Measurements from ENCODE around the gene ASTN1.
"Not testable (repeated sequence)": the region's sequence is repeated elsewhere in the genome, so short reads cannot be mapped to it uniquely, and the experiment has no call there.

The ASTN1 gene

GRCh38 chr1:177106614-177107365, 57.7 kb downstream of the ASTN1 start:
- no peak for DNase-seq (ENCODE audit: low spot score)

- no peak for DNase-seq (ENCODE audit: low spot score)
Measured at GRCh38 chr1:177106196-177106595, 58.3 kb downstream of the ASTN1 start.

GRCh38 chr1:177103005-177103852, 61.3 kb downstream of the ASTN1 start:
- no peak for DNase-seq (ENCODE audit: low spot score)

GRCh38 chr1:177092001-177092400, 72.5 kb downstream of the ASTN1 start:
- DNase-seq (ENCODE audit: low spot score), result no peak

GRCh38 chr1:177091040-177091439, 73.5 kb downstream of the ASTN1 start:
- no peak for DNase-seq (ENCODE audit: low spot score)

GRCh38 chr1:177088966-177089365, 75.5 kb downstream of the ASTN1 start:
- DNase-seq (ENCODE audit: low spot score), result no peak

- DNase-seq (ENCODE audit: low spot score), result no peak
Measured at GRCh38 chr1:177082855-177083693, 81.4 kb downstream of the ASTN1 start.

GRCh38 chr1:177080564-177080963, 83.9 kb downstream of the ASTN1 start:
- DNase-seq (ENCODE audit: low spot score), result no peak

- DNase-seq (ENCODE audit: low spot score), result no peak
Measured at GRCh38 chr1:177077734-177078499, 86.6 kb downstream of the ASTN1 start.

GRCh38 chr1:177077006-177077405, 87.5 kb downstream of the ASTN1 start:
- no peak for DNase-seq (ENCODE audit: low spot score)

- DNase-seq (ENCODE audit: low spot score), result not testable (repeated sequence)
Measured at GRCh38 chr1:177074811-177075210, 89.7 kb downstream of the ASTN1 start.

- no peak for DNase-seq (ENCODE audit: low spot score)
Measured at GRCh38 chr1:177069490-177069889, 95.0 kb downstream of the ASTN1 start.

- no peak for DNase-seq (ENCODE audit: low spot score)
Measured at GRCh38 chr1:177067752-177068410, 96.6 kb downstream of the ASTN1 start.

- no peak for DNase-seq (ENCODE audit: low spot score)
Measured at GRCh38 chr1:177065430-177065829, 99.1 kb downstream of the ASTN1 start.

- no peak for DNase-seq (ENCODE audit: low spot score)
Measured at GRCh38 chr1:177063648-177064047, 100.9 kb downstream of the ASTN1 start.

- no peak for DNase-seq (ENCODE audit: low spot score)
Measured at GRCh38 chr1:177054542-177054941, 110.0 kb downstream of the ASTN1 start.

- no peak for DNase-seq (ENCODE audit: low spot score)
Measured at GRCh38 chr1:177053648-177054047, 110.9 kb downstream of the ASTN1 start.

- no peak for DNase-seq (ENCODE audit: low spot score)
Measured at GRCh38 chr1:177048314-177049069, 116.0 kb downstream of the ASTN1 start.

- no peak for DNase-seq (ENCODE audit: low spot score)
Measured at GRCh38 chr1:177045151-177045550, 119.4 kb downstream of the ASTN1 start.

- DNase-seq (ENCODE audit: low spot score), result no peak
Measured at GRCh38 chr1:177044390-177044789, 120.1 kb downstream of the ASTN1 start.
